GM21529 (cell line): Measurements from ENCODE around the gene PTPRG.

ENCODE experiments used
- ATAC-seq: cut with Tn5 transposase; IDR thresholded peaks from one replicate; pipeline ENCODE4 v1.9.1; 2021; ENCODE audit not compliant: unreplicated experiment

Gene PTPRG

DNA sequence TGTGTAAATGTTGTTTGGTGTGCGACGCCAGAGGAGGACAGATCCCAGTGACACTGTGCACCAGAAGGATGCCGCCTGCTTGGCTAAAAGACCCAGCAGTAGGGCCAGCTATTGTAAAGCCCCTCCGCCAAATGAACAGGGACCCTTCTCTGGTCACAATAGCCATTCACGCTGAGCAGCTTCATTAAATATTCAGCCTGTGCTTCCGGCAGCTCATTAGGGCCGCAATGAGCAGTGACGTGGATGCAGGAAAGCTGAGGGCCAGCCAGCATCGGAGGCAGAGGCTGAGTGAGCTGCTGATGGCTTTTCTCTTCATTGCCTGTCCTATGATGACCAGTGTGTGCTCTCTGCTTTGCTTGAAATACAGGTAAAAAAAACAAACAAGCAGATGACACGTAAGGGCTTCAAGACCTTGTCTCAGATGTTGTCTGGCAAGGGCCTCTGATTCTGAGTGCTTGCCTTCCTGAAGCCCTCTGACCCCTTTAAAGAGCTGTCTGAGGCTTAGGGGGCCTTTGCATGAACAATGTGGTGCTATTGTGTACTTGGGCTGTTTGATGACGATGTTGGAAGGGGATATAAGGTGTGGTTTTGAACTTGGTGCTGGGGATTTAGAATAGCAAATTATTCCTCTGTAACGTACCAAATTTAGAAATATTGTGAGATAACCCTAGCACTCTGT, 681.6 kb downstream of the PTPRG start:
- no peak for ATAC-seq

- ATAC-seq = no peak
Observed at GRCh38 chr3:62246094-62246493, 684.7 kb downstream of the PTPRG start.

- no peak for ATAC-seq
Observed at GRCh38 chr3:62246985-62247384, 685.6 kb downstream of the PTPRG start.

DNA sequence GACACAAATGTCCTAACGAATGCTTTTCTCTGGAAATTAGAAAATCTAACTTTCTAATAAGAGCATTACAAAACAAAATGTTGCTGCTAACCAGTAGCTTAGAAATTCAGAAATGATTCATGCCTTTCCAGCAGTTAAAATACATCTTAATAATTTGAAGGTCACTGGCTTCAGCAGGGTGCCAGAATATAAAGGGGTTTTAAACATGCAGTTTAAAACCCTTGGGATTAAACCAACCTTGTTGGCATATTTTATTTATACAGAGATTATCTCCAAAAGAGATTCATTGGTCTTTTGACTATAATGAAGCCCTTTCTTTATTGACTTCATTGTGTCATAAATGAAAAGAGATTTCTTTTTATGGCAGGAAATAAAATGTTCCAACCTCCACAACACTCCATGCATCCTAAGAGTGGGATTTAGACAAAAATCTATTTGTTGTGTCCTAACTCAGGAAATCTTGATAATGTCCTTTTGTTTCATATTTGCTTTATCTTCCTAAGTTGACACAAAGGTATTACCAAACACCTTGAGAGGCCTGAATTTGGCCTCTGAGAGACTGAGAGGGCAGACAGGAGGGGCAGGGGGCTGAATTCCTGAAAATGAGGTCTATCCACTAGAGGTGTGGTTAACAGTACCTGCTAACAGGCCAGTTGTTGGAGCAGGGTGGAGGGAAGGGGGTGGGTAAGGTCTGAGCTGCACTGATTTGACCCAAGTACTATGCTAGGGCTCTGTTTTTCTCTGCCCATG, 687.5 kb downstream of the PTPRG start:
- no peak for ATAC-seq

DNA sequence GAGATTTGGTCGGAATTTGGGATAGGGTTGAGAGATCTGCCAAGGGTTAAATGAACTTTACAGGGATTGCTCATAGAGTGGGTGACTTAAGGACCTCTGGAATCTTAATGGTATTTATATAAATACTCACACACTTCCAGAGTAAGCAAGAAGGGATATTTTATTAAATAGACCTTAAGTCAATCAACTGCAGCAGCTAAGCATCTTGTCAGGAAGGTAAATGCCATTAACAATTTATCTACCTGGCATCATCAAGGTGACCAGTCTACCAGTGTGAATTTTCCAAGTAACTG, 688.1 kb downstream of the PTPRG start:
- ATAC-seq = no peak

GRCh38 chr3:62249855-62250543, 688.6 kb downstream of the PTPRG start:
- no peak for ATAC-seq

- no peak for ATAC-seq
Observed at GRCh38 chr3:62252438-62253157, 691.2 kb downstream of the PTPRG start.

GRCh38 chr3:62253971-62254370, 692.6 kb downstream of the PTPRG start:
- no peak for ATAC-seq

GRCh38 chr3:62255758-62256157, 694.4 kb downstream of the PTPRG start:
- ATAC-seq = no peak

DNA sequence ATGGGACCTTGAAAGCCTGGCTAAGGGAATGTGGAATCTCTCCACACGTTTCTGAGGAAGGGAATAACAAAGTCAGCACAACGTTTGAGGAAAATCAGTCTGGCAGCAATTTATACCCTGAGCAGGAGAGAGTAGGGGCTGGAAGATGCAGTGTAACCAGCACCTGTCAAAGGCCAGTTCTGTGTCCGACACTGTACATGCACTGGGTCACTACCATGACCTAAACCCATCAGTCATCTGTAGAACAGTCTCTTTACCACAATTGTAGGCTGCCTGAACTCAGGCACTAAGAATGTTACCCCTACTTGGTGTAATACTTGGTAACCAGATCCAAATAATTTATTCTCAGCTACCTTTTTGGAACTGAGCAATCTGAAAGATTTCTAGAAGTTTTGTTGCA, 698.6 kb downstream of the PTPRG start:
- ATAC-seq = no peak

GRCh38 chr3:62260655-62261054, 699.3 kb downstream of the PTPRG start:
- no peak for ATAC-seq

- ATAC-seq = no peak
Observed at GRCh38 chr3:62261121-62261520, 699.8 kb downstream of the PTPRG start.

DNA sequence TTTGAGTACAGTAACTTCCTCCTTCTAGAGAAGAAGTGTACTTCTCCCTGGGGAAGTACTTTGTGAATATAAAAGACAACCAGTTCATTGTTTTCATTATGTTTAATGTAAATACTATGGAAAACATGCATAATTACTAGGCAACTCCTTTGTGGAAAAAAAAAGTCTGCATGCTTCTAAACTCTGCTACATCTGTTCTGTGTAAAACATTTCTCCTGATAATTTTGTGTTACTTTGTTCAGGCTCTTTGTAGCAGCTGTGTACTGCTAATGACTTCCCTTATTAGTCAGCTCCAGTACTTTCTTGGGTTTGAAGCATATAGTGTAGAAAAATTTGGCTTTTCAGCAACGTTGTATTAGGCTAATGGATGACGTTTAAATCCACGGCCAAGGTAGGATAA, 700.4 kb downstream of the PTPRG start:
- no peak for ATAC-seq

DNA sequence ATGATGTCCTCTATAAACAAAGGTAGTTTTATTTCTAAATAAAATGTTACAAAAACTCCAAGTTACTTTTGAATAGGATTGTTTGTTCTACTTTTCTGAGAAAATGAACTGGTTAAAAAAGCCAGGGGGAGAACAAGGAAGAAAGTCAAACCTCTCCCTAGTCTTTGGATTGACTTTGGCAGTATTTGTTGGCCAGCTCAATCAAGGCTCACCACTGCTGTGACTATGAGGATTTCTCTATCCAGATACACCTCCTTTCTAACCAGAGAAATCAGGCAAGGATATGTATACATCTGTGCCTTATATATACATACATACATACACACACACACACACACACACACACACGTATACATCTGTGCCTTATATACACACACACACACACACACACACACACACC, 704.2 kb downstream of the PTPRG start:
- ATAC-seq = no peak

GRCh38 chr3:62266668-62267283, 705.4 kb downstream of the PTPRG start:
- no peak for ATAC-seq

DNA sequence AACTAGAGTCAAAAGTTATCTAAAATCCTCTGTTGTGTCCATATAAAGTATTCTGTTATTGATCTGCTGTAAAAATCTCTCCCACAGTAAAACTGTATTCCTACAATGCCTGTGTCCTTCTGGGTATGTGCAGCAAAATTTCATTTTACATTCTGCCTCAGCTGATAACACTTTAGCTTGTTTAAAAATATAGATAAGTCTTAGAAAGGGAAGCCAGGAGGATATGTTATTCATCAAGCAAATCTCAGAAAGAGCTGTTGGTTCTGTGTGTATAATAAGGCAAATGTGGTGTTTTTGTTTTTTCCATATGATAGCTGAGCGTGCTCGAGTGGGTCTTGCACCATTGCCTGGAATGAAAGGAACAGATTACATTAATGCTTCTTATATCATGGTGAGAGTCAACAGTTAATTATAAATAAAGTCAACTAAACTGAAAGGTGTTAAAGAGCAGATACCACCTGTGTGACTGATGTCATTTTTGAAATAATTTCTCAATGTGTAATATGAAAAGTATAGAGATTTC, 715.3 kb downstream of the PTPRG start:
- no peak for ATAC-seq

- no peak for ATAC-seq
Observed at GRCh38 chr3:62277450-62277849, 716.1 kb downstream of the PTPRG start.

GRCh38 chr3:62277986-62278385, 716.6 kb downstream of the PTPRG start:
- no peak for ATAC-seq

GRCh38 chr3:62281726-62282125, 720.4 kb downstream of the PTPRG start:
- no peak for ATAC-seq

- ATAC-seq = peak; percentile 63
Observed at GRCh38 chr3:62284442-62284841, 723.1 kb downstream of the PTPRG start.

DNA sequence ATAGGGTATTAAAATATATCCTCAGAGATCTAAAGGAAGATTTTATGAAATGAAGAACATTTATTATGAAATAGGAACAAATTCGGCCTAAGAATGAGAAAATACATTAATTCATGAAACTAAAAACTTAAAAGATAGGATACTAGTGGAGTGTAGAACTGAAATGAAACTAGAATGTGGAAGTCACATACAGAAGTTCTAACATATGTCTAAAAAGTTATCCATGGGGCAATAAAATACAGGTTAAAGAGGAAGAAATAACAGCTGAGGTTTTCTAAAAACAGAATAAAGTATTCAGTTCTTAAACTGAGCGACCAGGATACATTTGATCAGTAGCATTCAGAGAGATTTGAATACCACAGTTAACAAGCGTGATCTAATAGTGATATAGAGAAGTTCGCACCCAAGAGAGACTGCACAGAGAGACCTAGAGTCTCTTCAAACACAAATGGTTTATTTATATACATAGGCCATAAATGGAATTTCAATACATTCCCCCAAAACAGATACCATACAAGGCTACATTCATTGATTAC, 726.1 kb downstream of the PTPRG start:
- no peak for ATAC-seq
